HepG2 (cell line): ENCODE data around the gene CFAP100. TPM values are rescaled to one million over a fixed set of nuclear protein-coding genes. Genes with fewer than 3 reads are reported as not detected.

Experiments used
- ATAC-seq: fragments of 200-7000 bp; cut with Tn5 transposase; 3 replicates; pipeline ENCODE4 v1.9.1; 2020; ENCODE audit warnings: mild to moderate bottlenecking, moderate library complexity
- BruUV-seq: library from RNA; stranded (reverse); fragments of 400-500 nt; replicated peaks from 2 replicates; lab custom pipeline; 2021; lab: Mats Ljungman, UMichigan
- CTCF ChIA-PET: fragments of 300-600 bp; formaldehyde crosslinking; extraction: SDS; loops from one replicate; lab custom pipeline; 2021; ENCODE audit warnings: low total read pairs, inconsistent platforms, low intra/inter-chr PET ratio; lab: Yijun Ruan, JAX
- POLR2A ChIA-PET: fragments of 350-600 bp; sonication (Branson Sonifier 250); formaldehyde crosslinking; loops from one replicate; lab custom pipeline; 2020; ENCODE audit warnings: antibody characterized with exemption, inconsistent platforms; lab: Yijun Ruan, JAX
- DNase-seq: peaks from one replicate; pipeline ENCODE4 v3.0.0-alpha.2; 2015; ENCODE audit warnings: low spot score
- FAIRE-seq: peaks from 3 replicates; lab custom pipeline; 2011; peaks lifted over from hg19 to GRCh38; lab: Jason Lieb, UNC
- H2AFZ ChIP-seq: one replicate; pipeline ENCODE4 v1.6.1; 2011; ENCODE audit warnings: low read length, inconsistent platforms
- H3K27ac ChIP-seq: fragments of 300-600 bp; 3 replicates; pipeline ENCODE4 v1.8.0; 2011; ENCODE audit warnings: mixed run types, mild to moderate bottlenecking, mixed read lengths, low read length, inconsistent platforms; ENCODE audit not compliant: insufficient read depth; ENCODE audit errors: extremely low read length
- H3K27me3 ChIP-seq, 2 experiments: fragments of 200-600 bp in 1 of 2; 2 replicates in 1 of 2; 3 replicates in 1 of 2; pipeline versions ENCODE4 v1.6.0 to v1.8.0; 2011; ENCODE audit warnings: low read length in 2 of 2, mild to moderate bottlenecking in 2 of 2, moderate library complexity in 2 of 2, inconsistent platforms in 1 of 2; ENCODE audit not compliant: insufficient read depth in 2 of 2, control insufficient read depth in 1 of 2
- H3K36me3 ChIP-seq, 2 experiments: fragments of 200-600 bp in 1 of 2; replicated peaks in 1 of 2; 2 replicates in 1 of 2; 3 replicates in 1 of 2; pipeline versions ENCODE4 v1.5.1 to v1.8.0; 2011; ENCODE audit warnings: low read length in 2 of 2, inconsistent platforms in 1 of 2; ENCODE audit not compliant: insufficient read depth in 2 of 2, control insufficient read depth in 1 of 2
- H3K4me1 ChIP-seq: 2 replicates; pipeline ENCODE4 v1.5.1; 2012; ENCODE audit warnings: low read length, inconsistent platforms; ENCODE audit not compliant: insufficient read depth
- H3K4me2 ChIP-seq: 2 replicates; pipeline ENCODE4 v1.6.0; 2011; ENCODE audit warnings: low read depth, low read length, inconsistent platforms
- H3K4me3 ChIP-seq, 3 experiments: fragments of 200-600 bp in 1 of 3; sonication (generic), shearing (Covaris generic) in 1 of 3; replicated peaks in 1 of 3; 2 replicates each; pipeline ENCODE4 v1.5.1; 2011 to 2016; ENCODE audit warnings: low read length in 3 of 3, inconsistent platforms in 2 of 3, low read depth in 2 of 3, mild to moderate bottlenecking in 2 of 3, control low read depth in 1 of 3, mixed read lengths in 1 of 3; ENCODE audit not compliant: insufficient read depth in 1 of 3
- H3K79me2 ChIP-seq: one replicate; pipeline ENCODE4 v1.6.1; 2011; ENCODE audit warnings: low read length, inconsistent platforms; ENCODE audit not compliant: insufficient read depth
- H3K9ac ChIP-seq: 2 replicates; pipeline ENCODE4 v1.6.0; 2011; ENCODE audit warnings: mild to moderate bottlenecking, low read depth, low read length, inconsistent platforms; ENCODE audit not compliant: insufficient read depth
- H3K9me3 ChIP-seq: 2 replicates; pipeline ENCODE4 v1.5.1; 2012; ENCODE audit warnings: mild to moderate bottlenecking, low read length
- H4K20me1 ChIP-seq: 2 replicates; pipeline ENCODE4 v1.6.0; 2011; ENCODE audit warnings: inconsistent platforms, mild to moderate bottlenecking, low read length, moderate library complexity; ENCODE audit not compliant: insufficient read depth
- AGO2 ChIP-seq: fragments of 200-400 bp; formaldehyde crosslinking; optimal IDR thresholded peaks from 2 replicates; pipeline ENCODE3; 2017; ENCODE audit warnings: mild to moderate bottlenecking, low read depth, low read length, moderate library complexity
- CTCF ChIP-seq: sonication (generic); formaldehyde crosslinking; IDR thresholded peaks from 2 replicates; pipeline ENCODE4 v1.5.0; 2020; ENCODE audit warnings: mild to moderate bottlenecking, missing genetic modification reagents, moderate library complexity
- HNF1A ChIP-seq, 2 experiments: sonication (generic) in 1 of 2; formaldehyde crosslinking in 1 of 2; IDR thresholded peaks; 2 replicates each; pipeline versions ENCODE4 v1.4.0 to v1.6.1; 2016 to 2020; ENCODE audit warnings: borderline replicate concordance in 1 of 2, low read depth in 1 of 2, mild to moderate bottlenecking in 1 of 2, missing genetic modification reagents in 1 of 2
- MED1 ChIP-seq: sonication (generic); formaldehyde crosslinking; IDR thresholded peaks from 2 replicates; pipeline ENCODE4 v1.4.0; 2020; ENCODE audit warnings: missing genetic modification reagents
- PATZ1 ChIP-seq: sonication (generic); formaldehyde crosslinking; IDR thresholded peaks from 2 replicates; pipeline ENCODE4 v1.4.0; 2020; ENCODE audit warnings: missing genetic modification reagents
- PRMT3 ChIP-seq: sonication (generic); formaldehyde crosslinking; IDR thresholded peaks from 2 replicates; pipeline ENCODE4 v1.8.1; 2022; ENCODE audit warnings: low read depth, mild to moderate bottlenecking, moderate library complexity, missing genetic modification reagents, borderline replicate concordance
- ZBTB33 ChIP-seq: sonication (generic); formaldehyde crosslinking; IDR thresholded peaks from 2 replicates; pipeline ENCODE4 v1.4.0; 2020; ENCODE audit warnings: missing genetic modification reagents
- ZNF335 ChIP-seq: sonication (generic); formaldehyde crosslinking; IDR thresholded peaks from 2 replicates; pipeline ENCODE4 v1.4.0; 2020; ENCODE audit warnings: missing genetic modification reagents
- ZNF792 ChIP-seq: IDR thresholded peaks from 2 replicates; pipeline ENCODE4 v1.6.1; 2016
- WGBS: methylation state at CpG from one replicate; pipeline ENCODE4 v1.1.6; 2017; ENCODE audit warnings: low lambda C conversion rate; 5-methylcytosine and 5-hydroxymethylcytosine counted together
- in situ Hi-C: cut with HindIII; loops from 2 replicates; pipeline ENCODE4 v1.10.0; 2017; ENCODE audit warnings: low pct_unique_long_range_greater_than_20kb; ENCODE audit not compliant: extremely low pct_ligation_motif_present
- intact Hi-C: fragments of 100-400 bp; cut with micrococcal nuclease; formaldehyde crosslinking; loops from one replicate; pipeline ENCODE4 v1.10.0; 2022; ENCODE audit not compliant: unreplicated experiment
- polyA plus RNA-seq, 8 experiments: library from polyadenylated mRNA; depleted of rRNA in 3 of 8; stranded (reverse) in 7 of 8; unstranded in 1 of 8; fragments of >200 nt; fragmentation: Illumina TruSeq in 4 of 8; extraction: Trizol in 4 of 8; gene quantifications; 2 replicates each; pipeline versions ENCODE4 v1.2.1 to v1.2.3, GENCODE V29; 2011 to 2016; ENCODE audit warnings: low read depth in 4 of 8, missing spikeins in 1 of 8, mixed read lengths in 1 of 8; ENCODE audit not compliant: insufficient read depth in 1 of 8
- total RNA-seq, 5 experiments: library from RNA; depleted of rRNA; stranded (reverse); fragments of >200 nt; fragmentation: Illumina TruSeq; extraction: Trizol; gene quantifications; 2 replicates each; pipeline ENCODE4 v1.2.3, GENCODE V29; 2016; ENCODE audit warnings: low read depth in 1 of 5

CFAP100 gene
- total and polyA plus RNA-seq, 2 of the 13 experiments (the other 11 are each of a cell fraction or from before 2014, with no cell fraction given) = 0.32 TPM; not detected in 1

- ATAC-seq = no peak
- Histone ChIP-seq H3K4me1 (peaks cover 54% of the 10 kb centered on the region), H4K20me1 (no peaks in the 10 kb centered on the region), H3K36me3 (peaks cover 0 to 1% of the 10 kb centered on the region in 2 experiments; a peak in 2 of 5 replicates), H3K9ac (no peak overlapping the region), H3K27ac (peak overlapping the region; percentile 75), H3K27me3 (no peaks in the 10 kb centered on the region), H3K9me3 (no peaks in the 10 kb centered on the region), H3K4me3 (no peak overlapping the region), H3K4me2 (0 out of 2 replicates have a peak overlapping the region, but pooled peaks have one; percentile 50), H2AFZ (no peak overlapping the region), H3K79me2 (no peaks in the 10 kb centered on the region)
- BruUV-seq = no TSS peak
- CTCF ChIA-PET = no interaction called here
- DNase-seq = no peak
- in situ Hi-C loops (loop anchor here (25.0 kb wide), 1 partner anchor 215 kb away; no protein-coding TSS in a partner anchor), intact Hi-C loops (no loop called here)
- POLR2A ChIA-PET = no interaction called here
- TF ChIP-seq ZBTB33 (CRISPR knock-in tag) = peak; percentile 85
- peak; percentile 30 for TF ChIP-seq AGO2
- TF ChIP-seq MED1 = no peak
- no peak for TF ChIP-seq ZNF335
- no peak for TF ChIP-seq ZNF792 (CRISPR knock-in tag)
- TF ChIP-seq PATZ1 (CRISPR knock-in tag) = peak; percentile 40; the same call in 1 of the 2 replicates
- TF ChIP-seq CTCF = peak; percentile 33; the same call in 1 of the 2 replicates
- TF ChIP-seq PRMT3 = no peak
- TF ChIP-seq HNF1A (IDR thresholded peaks at IDR 0.05; ENCODE audit: low read depth) = no peak
- TF ChIP-seq HNF1A (CRISPR knock-in tag; IDR thresholded peaks at IDR 0.05; ENCODE audit: borderline replicate concordance) = 0 out of 2 replicates have a peak, but pooled peaks have one; percentile 19
- 88% methylated on average over 5 of the region's 18 CpGs for WGBS
- no peak for FAIRE-seq
Measured at GRCh38 chr3:126351771-126352475, 42.8 kb upstream of the CFAP100 start.
